PC-3 (cell line): Measurements from ENCODE around the gene PTPRH.

ENCODE experiments used
- CTCF ChIP-seq: fragments of 300-600 bp; sonication (generic); conservative IDR thresholded peaks from 2 replicates; pipeline ENCODE4 v1.5.1; 2017; ENCODE audit warnings: antibody characterized with exemption, low read depth, mild to moderate bottlenecking, low read length
- EZH2 ChIP-seq: fragments of 300-600 bp; sonication (generic); IDR thresholded peaks from one replicate; pipeline ENCODE4 v1.6.1; 2017; ENCODE audit warnings: antibody characterized with exemption, mild to moderate bottlenecking, low read length; ENCODE audit not compliant: unreplicated experiment
- EZH2phosphoT487 ChIP-seq: fragments of 300-600 bp; sonication (generic); IDR thresholded peaks from 2 replicates; pipeline ENCODE4 v1.6.1; 2018; ENCODE audit warnings: mild to moderate bottlenecking, antibody characterized with exemption, low read length, borderline replicate concordance

- TF ChIP-seq CTCF (no peak), EZH2 (no peak), EZH2phosphoT487 (no peak)
Measured at GRCh38 chr19:55239004-55239403, 29.7 kb upstream of the PTPRH start.
